SU-DHL-6 (cell line): Measurements from ENCODE around the gene SLC27A6.

ENCODE experiments used
- EZH2phosphoT487 ChIP-seq: fragments of 200-600 bp; sonication (generic), shearing (Covaris generic); conservative IDR thresholded peaks from 2 replicates; pipeline ENCODE4 v1.6.1; 2018; ENCODE audit warnings: mild to moderate bottlenecking, antibody characterized with exemption, low read length, moderate library complexity, mixed read lengths
- TF ChIP-seq, protein P1 (sequence below): fragments of 200-600 bp; sonication (generic); IDR thresholded peaks from one replicate; pipeline ENCODE4 v1.5.1; 2017; ENCODE audit warnings: antibody characterized with exemption, mild to moderate bottlenecking, low read length, moderate library complexity; ENCODE audit not compliant: insufficient read depth, poor library complexity, severe bottlenecking

DNA sequence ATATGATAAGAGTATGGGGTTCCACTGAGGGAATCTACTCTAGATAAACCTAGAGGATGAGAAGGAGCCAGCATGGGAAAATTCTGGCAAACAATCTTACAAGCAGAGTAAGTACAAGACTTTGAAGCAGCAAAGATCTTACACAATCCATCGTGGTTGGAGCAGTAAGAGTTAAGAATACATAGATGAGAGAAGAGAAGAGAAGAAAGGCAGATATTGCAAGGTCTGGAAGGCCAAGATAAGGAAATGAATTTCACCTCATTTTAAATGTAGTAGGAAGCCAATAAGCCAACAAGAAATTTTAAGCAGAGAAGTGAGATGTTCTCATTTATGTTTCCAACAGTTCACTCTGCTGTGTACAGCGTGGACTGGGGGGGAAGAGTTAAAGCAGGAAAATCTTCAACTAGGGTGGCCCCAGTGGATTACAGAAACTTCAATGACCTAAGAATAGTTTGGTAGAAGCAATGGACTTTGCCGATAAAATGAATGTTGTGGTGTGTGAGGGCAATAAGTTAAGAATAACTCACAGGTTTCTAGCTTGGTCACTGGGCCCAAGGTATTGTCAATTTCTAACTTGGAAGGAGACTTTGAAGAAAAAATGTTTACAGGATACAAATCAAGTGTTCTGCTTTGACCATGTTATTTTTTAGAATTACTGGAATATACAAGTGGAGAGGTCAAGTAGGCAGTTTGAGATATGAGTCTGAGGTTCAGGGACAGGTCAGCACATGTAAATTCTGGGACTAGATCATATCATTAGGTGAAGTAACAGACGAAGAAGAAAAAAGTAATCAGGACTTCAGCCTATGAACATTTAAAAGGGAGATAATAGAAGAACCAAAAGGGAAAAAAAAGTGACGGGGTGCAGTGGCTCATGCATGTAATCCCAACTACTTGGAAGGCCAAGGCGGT is 117.2 kb downstream of the SLC27A6 start:
- TF ChIP-seq, protein P1, sequence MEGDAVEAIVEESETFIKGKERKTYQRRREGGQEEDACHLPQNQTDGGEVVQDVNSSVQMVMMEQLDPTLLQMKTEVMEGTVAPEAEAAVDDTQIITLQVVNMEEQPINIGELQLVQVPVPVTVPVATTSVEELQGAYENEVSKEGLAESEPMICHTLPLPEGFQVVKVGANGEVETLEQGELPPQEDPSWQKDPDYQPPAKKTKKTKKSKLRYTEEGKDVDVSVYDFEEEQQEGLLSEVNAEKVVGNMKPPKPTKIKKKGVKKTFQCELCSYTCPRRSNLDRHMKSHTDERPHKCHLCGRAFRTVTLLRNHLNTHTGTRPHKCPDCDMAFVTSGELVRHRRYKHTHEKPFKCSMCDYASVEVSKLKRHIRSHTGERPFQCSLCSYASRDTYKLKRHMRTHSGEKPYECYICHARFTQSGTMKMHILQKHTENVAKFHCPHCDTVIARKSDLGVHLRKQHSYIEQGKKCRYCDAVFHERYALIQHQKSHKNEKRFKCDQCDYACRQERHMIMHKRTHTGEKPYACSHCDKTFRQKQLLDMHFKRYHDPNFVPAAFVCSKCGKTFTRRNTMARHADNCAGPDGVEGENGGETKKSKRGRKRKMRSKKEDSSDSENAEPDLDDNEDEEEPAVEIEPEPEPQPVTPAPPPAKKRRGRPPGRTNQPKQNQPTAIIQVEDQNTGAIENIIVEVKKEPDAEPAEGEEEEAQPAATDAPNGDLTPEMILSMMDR, result no peak
- no peak for TF ChIP-seq EZH2phosphoT487
